ENCODE data around the gene FARS2.

The FARS2 gene

GRCh38 chr6:5249451-5250122, 11.7 kb upstream of the FARS2 start:
- H3K27ac ChIP-seq, result no peak overlapping the region
- no peak for TF ChIP-seq CTCF (conservative IDR thresholded peaks at IDR 0.05)
- no peak for TF ChIP-seq ZFX (IDR thresholded peaks at IDR 0.05)

DNA sequence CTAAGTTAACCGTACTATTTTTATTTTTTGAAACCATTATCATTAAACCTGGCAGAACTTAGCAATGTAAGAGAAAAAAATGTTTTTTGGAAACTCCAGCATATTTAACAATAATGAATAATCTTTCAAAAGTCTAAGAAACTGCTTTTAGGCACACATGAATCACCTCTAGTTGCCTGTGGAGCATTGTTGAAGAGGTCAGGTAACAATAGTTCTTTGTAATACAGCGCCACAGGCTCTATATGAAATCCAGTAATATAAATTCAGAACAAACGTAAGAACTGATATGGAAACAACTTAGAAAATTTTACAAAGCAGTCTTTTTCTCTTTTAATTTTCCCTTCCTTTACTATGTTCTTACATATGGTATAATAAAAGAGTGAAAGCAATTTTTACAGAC, 10.9 kb upstream of the FARS2 start:
- H3K27ac ChIP-seq, result no peak overlapping the region
- TF ChIP-seq ZFX (IDR thresholded peaks at IDR 0.05) (no peak), CTCF (conservative IDR thresholded peaks at IDR 0.05) (no peak)

GRCh38 chr6:5250911-5251310, 10.4 kb upstream of the FARS2 start:
- TF ChIP-seq CTCF (conservative IDR thresholded peaks at IDR 0.05) (no peak), ZFX (IDR thresholded peaks at IDR 0.05) (no peak)
- H3K27ac ChIP-seq, result no peak overlapping the region

DNA sequence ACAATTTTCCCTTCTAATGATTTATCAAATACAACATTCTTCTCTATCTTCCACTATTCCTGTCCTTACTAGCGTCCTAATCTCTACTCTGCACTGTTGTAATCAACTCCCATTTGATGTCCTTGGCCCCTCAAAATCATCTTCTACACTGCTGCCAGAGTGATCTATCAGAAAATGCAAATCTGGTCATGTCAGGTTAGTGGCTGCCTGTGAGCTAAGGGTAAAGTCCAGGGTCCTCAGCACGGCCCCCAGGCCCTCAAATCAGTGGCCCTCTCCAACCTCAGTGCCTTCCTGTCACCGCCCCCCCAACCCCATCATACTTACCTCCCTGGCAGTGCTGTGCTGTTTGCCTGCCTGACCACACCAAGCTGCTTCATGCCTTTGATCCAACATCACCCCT, 4.4 kb upstream of the FARS2 start:
- TF ChIP-seq CTCF (conservative IDR thresholded peaks at IDR 0.05) (no peak), ZFX (IDR thresholded peaks at IDR 0.05) (no peak)
- no peak overlapping the region for H3K27ac ChIP-seq

GRCh38 chr6:5257400-5257799, 3.9 kb upstream of the FARS2 start:
- TF ChIP-seq ZFX (IDR thresholded peaks at IDR 0.05) (no peak), CTCF (conservative IDR thresholded peaks at IDR 0.05) (no peak)
- H3K27ac ChIP-seq, result no peak overlapping the region

DNA sequence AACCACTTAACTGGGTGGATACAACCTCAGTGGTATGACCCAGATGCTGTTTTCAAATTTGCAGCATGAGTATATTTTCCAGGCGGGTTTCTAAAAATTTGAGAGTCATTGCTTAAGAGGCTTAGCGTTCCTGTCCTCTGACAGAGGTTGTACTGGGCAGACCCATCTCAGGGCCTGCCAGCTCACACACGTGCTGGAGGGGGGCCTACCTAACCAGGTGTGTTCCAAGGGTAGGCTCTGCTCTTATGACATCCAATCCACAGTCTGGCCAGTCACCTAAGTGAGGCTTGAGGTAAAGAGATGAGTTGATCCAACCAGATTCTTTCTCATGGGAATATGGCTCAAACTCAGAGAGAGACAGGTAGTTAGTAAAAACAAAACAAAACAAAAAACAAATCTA, 1.9 kb upstream of the FARS2 start:
- TF ChIP-seq CTCF (conservative IDR thresholded peaks at IDR 0.05) (no peak), ZFX (IDR thresholded peaks at IDR 0.05) (no peak)
- peak overlapping the region; percentile 97; the same call in 1 of the 2 replicates for H3K27ac ChIP-seq

GRCh38 chr6:5260111-5260620, 1.1 kb upstream of the FARS2 start:
- TF ChIP-seq ZFX (IDR thresholded peaks at IDR 0.05), result no peak
- TF ChIP-seq CTCF (conservative IDR thresholded peaks at IDR 0.05), result no peak
- peak overlapping the region; percentile 97 for H3K27ac ChIP-seq
